B cell (primary cell): ENCODE results near the gene DNASE1L2. TPM values are rescaled to one million over a fixed set of nuclear protein-coding genes. Genes with fewer than 3 reads are reported as not detected.

Experiments used
- ATAC-seq: fragments of 200-7000 bp; cut with Tn5 transposase; one replicate; pipeline ENCODE4 v1.10.0; 2021; ENCODE audit warnings: low read depth, mild to moderate bottlenecking, moderate number of reproducible peaks, moderate library complexity
- CTCF ChIA-PET: fragments of 350-600 bp; sonication (Branson Sonifier 250); formaldehyde crosslinking; loops from one replicate; lab custom pipeline; 2021; ENCODE audit warnings: antibody characterized with exemption, inconsistent platforms; lab: Charles Lee
- POLR2A ChIA-PET: fragments of 350-600 bp; sonication (Branson Sonifier 250); formaldehyde crosslinking; loops from one replicate; lab custom pipeline; 2021; ENCODE audit warnings: antibody characterized with exemption; lab: Charles Lee
- DNase-seq: peaks from one replicate; pipeline ENCODE4 v3.0.0; 2013
- H2AFZ ChIP-seq: 2 replicates; pipeline ENCODE4 v1.6.1; 2012; ENCODE audit warnings: mild to moderate bottlenecking, low read depth, low read length; ENCODE audit not compliant: insufficient read depth, poor library complexity, severe bottlenecking
- H3K27ac ChIP-seq, 2 donors: 1 replicate in 1 of 2; 2 replicates in 1 of 2; pipeline ENCODE4 v1.5.1; 2012 to 2013; ENCODE audit warnings: low read length in 2 of 2, mild to moderate bottlenecking in 2 of 2, moderate library complexity in 1 of 2
- H3K27me3 ChIP-seq, 4 experiments: fragments of 200-600 bp in 1 of 4; sonication (generic) in 1 of 4; replicated peaks in 1 of 4; 1 replicate in 2 of 4; 2 replicates in 2 of 4; pipeline versions ENCODE4 v1.6.1 to v1.7.0; 2013 to 2016; ENCODE audit warnings: low read length in 3 of 4, mild to moderate bottlenecking in 2 of 4, mixed read lengths in 1 of 4, moderate library complexity in 1 of 4; ENCODE audit not compliant: insufficient read depth in 4 of 4, control insufficient read depth in 3 of 4; ENCODE audit errors: control extremely low read depth in 1 of 4
- H3K36me3 ChIP-seq, 2 experiments: replicated peaks in 1 of 2; 1 replicate in 1 of 2; 2 replicates in 1 of 2; pipeline versions ENCODE4 v1.6.1 to v1.7.1; 2013; ENCODE audit warnings: low read length in 1 of 2; ENCODE audit not compliant: insufficient read depth in 2 of 2, control insufficient read depth in 1 of 2; ENCODE audit errors: control extremely low read depth in 1 of 2, extremely low read depth in 1 of 2
- H3K4me1 ChIP-seq, 2 donors: fragments of 200-600 bp in 1 of 2; sonication (generic) in 1 of 2; 1 replicate in 1 of 2; 2 replicates in 1 of 2; pipeline versions ENCODE4 v1.5.1 to v1.6.1; 2013 to 2017; ENCODE audit warnings: low read length in 2 of 2; ENCODE audit not compliant: control insufficient read depth in 2 of 2, insufficient read depth in 2 of 2
- H3K4me2 ChIP-seq: replicated peaks from 2 replicates; pipeline ENCODE3; 2012; ENCODE audit warnings: mild to moderate bottlenecking, low read depth, low read length; ENCODE audit not compliant: poor library complexity, severe bottlenecking
- H3K4me3 ChIP-seq, 5 experiments: fragments of 200-600 bp in 1 of 5; sonication (generic) in 1 of 5; 1 replicate in 3 of 5; 2 replicates in 2 of 5; pipeline versions ENCODE4 v1.5.1 to v1.7.0; 2011 to 2016; ENCODE audit warnings: low read length in 4 of 5, mild to moderate bottlenecking in 4 of 5, low read depth in 2 of 5, control low read depth in 1 of 5, moderate library complexity in 1 of 5; ENCODE audit not compliant: insufficient read depth in 1 of 5; ENCODE audit errors: control extremely low read depth in 1 of 5, extremely low read depth in 1 of 5
- H3K79me2 ChIP-seq: fragments of 200-600 bp; sonication (generic); one replicate; pipeline ENCODE4 v1.6.0; 2016; ENCODE audit warnings: low read length; ENCODE audit not compliant: control insufficient read depth, insufficient read depth
- H3K9ac ChIP-seq: fragments of 200-600 bp; sonication (generic); 2 replicates; pipeline ENCODE4 v1.6.1; 2017; ENCODE audit warnings: mild to moderate bottlenecking, low read length, moderate library complexity
- H3K9me3 ChIP-seq, 3 donors: one replicate each; pipeline versions ENCODE4 v1.6.1 to v1.7.1; 2013; ENCODE audit warnings: low read length in 2 of 3; ENCODE audit not compliant: control insufficient read depth in 2 of 3, insufficient read depth in 1 of 3; ENCODE audit errors: control extremely low read depth in 1 of 3
- H4K20me1 ChIP-seq: 2 replicates; pipeline ENCODE4 v1.6.0; 2012; ENCODE audit warnings: mild to moderate bottlenecking, low read length; ENCODE audit not compliant: insufficient read depth, control insufficient read depth, poor library complexity, severe bottlenecking
- H3K27ac Mint-ChIP-seq: one replicate; pipeline ENCODE4 v1.8.0; 2021; ENCODE audit warnings: mixed read lengths
- H3K27me3 Mint-ChIP-seq: one replicate; pipeline ENCODE4 v1.8.0; 2021; ENCODE audit warnings: mixed read lengths
- H3K4me1 Mint-ChIP-seq: one replicate; pipeline ENCODE4 v1.8.0; 2021; ENCODE audit warnings: mixed read lengths
- H3K4me3 Mint-ChIP-seq: one replicate; pipeline ENCODE4 v1.8.0; 2021; ENCODE audit warnings: mixed read lengths
- H3K9me3 Mint-ChIP-seq: one replicate; pipeline ENCODE4 v1.8.0; 2022; ENCODE audit warnings: mixed read lengths; ENCODE audit not compliant: insufficient read depth
- CTCF ChIP-seq: fragments of 200-600 bp; IDR thresholded peaks from one replicate; pipeline ENCODE4 v1.8.0; 2022; ENCODE audit warnings: antibody characterized with exemption, mild to moderate bottlenecking
- EZH2 ChIP-seq: IDR thresholded peaks from 2 replicates; pipeline ENCODE4 v1.6.1; 2012; ENCODE audit warnings: borderline replicate concordance, low read depth, mild to moderate bottlenecking, moderate library complexity, low read length; ENCODE audit not compliant: insufficient read depth, poor library complexity, severe bottlenecking
- WGBS: methylation state at CpG from one replicate; pipeline ENCODE4 v1.1.5; 2013; ENCODE audit warnings: missing lambda C conversion rate; ENCODE audit not compliant: insufficient coverage; 5-methylcytosine and 5-hydroxymethylcytosine counted together
- intact Hi-C: fragments of 100-400 bp; cut with micrococcal nuclease; formaldehyde crosslinking; loops from one replicate; pipeline ENCODE4 v1.10.0; 2022
- polyA plus RNA-seq: library from polyadenylated mRNA; depleted of rRNA; stranded (reverse); fragments of >200 nt; gene quantifications from 2 replicates; pipeline ENCODE4 v1.2.3, GENCODE V29; 2012
- total RNA-seq, 2 donors: library from RNA; stranded (reverse); fragments of 120-200 nt in 1 of 2; gene quantifications; 1 replicate in 1 of 2; 2 replicates in 1 of 2; pipeline versions ENCODE4 v1.2.3 to v1.2.4, GENCODE V29; 2013 to 2022

The DNASE1L2 gene
- total and polyA plus RNA-seq, 2 donors (not counting 1 experiment from before 2014, with no cell fraction given): 1.1 to 1.6 TPM

GRCh38 chr16:2194166-2194834, 41.9 kb upstream of the DNASE1L2 start:
- no peaks in the 10 kb centered on the region for H3K9me3 Mint-ChIP-seq
- Histone ChIP-seq H3K27ac (no peak overlapping the region), H3K4me1 (peaks cover 12 to 22% of the 10 kb centered on the region in 2 donors), H3K4me2 (no peak overlapping the region), H3K79me2 (no peaks in the 10 kb centered on the region), H3K36me3 (no peaks in the 10 kb centered on the region), H3K9me3 (peaks cover 0 to 6% (median 0%) of the 10 kb centered on the region in 3 donors), H4K20me1 (no peaks in the 10 kb centered on the region), H3K27me3 (peaks cover 0 to 50% (median 20%) of the 10 kb centered on the region in 4 experiments), H3K9ac (no peak overlapping the region), H3K4me3 (no peak overlapping the region), H2AFZ (no peak overlapping the region)
- H3K4me3 Mint-ChIP-seq: peak overlapping the region; percentile 78
- H3K27ac Mint-ChIP-seq: no peak overlapping the region
- ATAC-seq (no peak), DNase-seq (no peak)
- TF ChIP-seq CTCF (no peak), EZH2 (no peak)
- WGBS: 75% methylated on average over 14 of the region's 16 CpGs
- ChIA-PET CTCF (interaction anchor here (0.6 to 4.7 kb wide), 28 partner anchors 10 to 325 kb away, joined by 3 to 71 read pairs (median 4); partner anchors contain the start of genes AMDHD2, ATP6V0C, BRICD5 and CCNF), POLR2A (interaction anchor here (1.0 to 1.1 kb wide), 2 partner anchors 11 to 307 kb away, joined by 3 read pairs; partner anchors contain the start of gene MLST8)
- H3K27me3 Mint-ChIP-seq: peaks cover 28% of the 10 kb centered on the region
- peaks cover 10% of the 10 kb centered on the region for H3K4me1 Mint-ChIP-seq
- intact Hi-C loops: loop anchor here (10.0 kb wide), 2 partner anchors 151 to 411 kb away; partner anchors contain the start of gene ABCA3
